Loucy (cell line): ENCODE measurements around the gene TPD52L1.
"Not testable (repeated sequence)": the region's sequence is repeated elsewhere in the genome, so short reads cannot be mapped to it uniquely, and the experiment has no call there.

Experiments
- EZH2phosphoT487 ChIP-seq: fragments of 200-600 bp; IDR thresholded peaks from 2 replicates; pipeline ENCODE4 v1.6.1; 2018; ENCODE audit warnings: antibody characterized with exemption, mild to moderate bottlenecking, moderate library complexity, borderline replicate concordance
- TF ChIP-seq, protein P1 (sequence below): fragments of 200-600 bp; sonication (generic); conservative IDR thresholded peaks from 2 replicates; pipeline ENCODE4 v1.5.1; 2014; ENCODE audit warnings: mild to moderate bottlenecking, antibody characterized with exemption, low read length

DNA sequence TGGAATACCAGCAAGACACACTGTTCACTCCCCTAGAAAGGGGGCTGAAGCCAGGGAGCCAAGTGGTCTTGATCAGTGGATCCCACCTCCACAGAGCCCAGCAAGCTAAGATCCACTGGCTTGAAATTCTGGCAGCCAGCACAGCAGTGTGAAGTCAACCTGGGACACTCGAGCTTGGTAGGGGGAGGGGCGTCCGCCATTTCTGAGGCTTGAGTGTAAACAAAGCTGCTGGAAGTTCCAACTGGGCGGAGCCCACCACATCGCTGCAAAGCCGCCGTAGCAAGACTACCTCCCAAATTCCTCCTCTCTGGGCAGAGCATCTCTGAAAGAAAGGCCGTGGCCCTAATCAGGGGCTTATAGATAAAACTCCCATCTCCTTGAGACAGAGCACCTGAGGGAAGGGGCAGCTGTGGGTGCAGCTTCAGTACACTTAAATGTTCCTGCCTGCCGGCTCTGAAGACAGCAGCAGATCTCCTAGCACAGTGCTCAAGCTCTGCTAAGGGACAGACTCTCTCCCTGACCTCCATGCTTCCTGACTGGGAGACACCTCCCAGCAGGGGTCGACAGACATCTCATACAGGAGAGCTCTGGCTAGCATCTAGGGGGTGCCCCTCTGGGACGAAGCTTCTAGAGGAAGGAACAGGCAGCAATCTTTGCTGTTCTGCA is 126.9 kb downstream of the TPD52L1 start:
- TF ChIP-seq, protein P1, sequence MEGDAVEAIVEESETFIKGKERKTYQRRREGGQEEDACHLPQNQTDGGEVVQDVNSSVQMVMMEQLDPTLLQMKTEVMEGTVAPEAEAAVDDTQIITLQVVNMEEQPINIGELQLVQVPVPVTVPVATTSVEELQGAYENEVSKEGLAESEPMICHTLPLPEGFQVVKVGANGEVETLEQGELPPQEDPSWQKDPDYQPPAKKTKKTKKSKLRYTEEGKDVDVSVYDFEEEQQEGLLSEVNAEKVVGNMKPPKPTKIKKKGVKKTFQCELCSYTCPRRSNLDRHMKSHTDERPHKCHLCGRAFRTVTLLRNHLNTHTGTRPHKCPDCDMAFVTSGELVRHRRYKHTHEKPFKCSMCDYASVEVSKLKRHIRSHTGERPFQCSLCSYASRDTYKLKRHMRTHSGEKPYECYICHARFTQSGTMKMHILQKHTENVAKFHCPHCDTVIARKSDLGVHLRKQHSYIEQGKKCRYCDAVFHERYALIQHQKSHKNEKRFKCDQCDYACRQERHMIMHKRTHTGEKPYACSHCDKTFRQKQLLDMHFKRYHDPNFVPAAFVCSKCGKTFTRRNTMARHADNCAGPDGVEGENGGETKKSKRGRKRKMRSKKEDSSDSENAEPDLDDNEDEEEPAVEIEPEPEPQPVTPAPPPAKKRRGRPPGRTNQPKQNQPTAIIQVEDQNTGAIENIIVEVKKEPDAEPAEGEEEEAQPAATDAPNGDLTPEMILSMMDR = not testable (repeated sequence)
- not testable (repeated sequence) for TF ChIP-seq EZH2phosphoT487
